ENCODE results near the gene ZSCAN25. TPM values are rescaled to one million over a fixed set of nuclear protein-coding genes. Genes with fewer than 3 reads are reported as not detected.

The ZSCAN25 gene
- total RNA-seq, 1 donor from 2014 or later, result 26.6 TPM

DNA sequence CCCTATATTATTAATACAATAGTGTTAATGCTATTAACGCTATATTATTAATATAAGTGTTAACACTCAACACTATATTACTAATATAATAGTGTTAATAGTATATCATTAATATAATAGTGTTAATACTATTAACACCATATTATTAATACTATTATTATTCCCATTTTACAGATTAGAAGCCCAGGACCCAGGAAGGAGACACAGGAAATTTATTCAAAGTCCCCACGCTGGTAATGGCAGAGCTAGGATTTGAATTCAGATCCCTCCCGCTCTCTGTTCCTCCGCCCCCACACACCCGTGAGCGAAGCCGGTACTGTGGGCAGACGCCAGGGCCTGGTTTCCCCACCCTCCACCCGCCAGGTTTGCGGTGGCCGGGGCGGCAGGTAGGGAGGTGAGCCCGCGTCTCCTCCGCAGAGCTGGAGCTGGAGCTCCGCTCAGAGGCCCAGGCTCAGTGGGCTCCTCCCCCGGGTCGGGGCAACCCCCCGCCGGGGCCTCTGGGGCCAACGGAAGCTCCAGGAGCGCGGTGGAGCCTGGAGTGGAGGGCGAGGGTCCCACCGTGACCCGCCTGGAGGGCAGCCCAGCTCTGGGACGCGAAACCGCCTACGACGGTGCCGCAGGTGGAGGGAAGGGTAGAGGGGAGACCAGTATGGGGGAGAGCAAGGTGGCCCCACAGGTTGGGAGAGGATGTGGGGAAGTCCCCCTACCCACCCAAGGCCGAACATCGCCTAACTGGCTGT is 18.8 kb upstream of the ZSCAN25 start, which contains the start of gene TMEM225B:
TMEM225B (plus strand) TSS at position 506 of the 740 bp plus-strand sequence. CDS start 6,122 bp downstream, outside the sequence.
- DNase-seq (ENCODE audit: low spot score in 2 of 2, unreplicated experiment in 2 of 2), result no peak
- TF ChIP-seq CTCF (IDR thresholded peaks at IDR 0.05; ENCODE audit: unreplicated experiment), result no peak
- no peaks in the 10 kb centered on the region for H3K36me3 Mint-ChIP-seq
- no peak within 1 kb of the TSS for H3K27ac Mint-ChIP-seq
- H3K27me3 Mint-ChIP-seq (ENCODE audit: low read depth), result no peaks in the 10 kb centered on the region
- no peaks in the 10 kb centered on the region for H3K4me1 Mint-ChIP-seq
- no peak within 1 kb of the TSS for H3K4me3 Mint-ChIP-seq
- no peaks in the 10 kb centered on the region for H3K9me3 Mint-ChIP-seq

DNA sequence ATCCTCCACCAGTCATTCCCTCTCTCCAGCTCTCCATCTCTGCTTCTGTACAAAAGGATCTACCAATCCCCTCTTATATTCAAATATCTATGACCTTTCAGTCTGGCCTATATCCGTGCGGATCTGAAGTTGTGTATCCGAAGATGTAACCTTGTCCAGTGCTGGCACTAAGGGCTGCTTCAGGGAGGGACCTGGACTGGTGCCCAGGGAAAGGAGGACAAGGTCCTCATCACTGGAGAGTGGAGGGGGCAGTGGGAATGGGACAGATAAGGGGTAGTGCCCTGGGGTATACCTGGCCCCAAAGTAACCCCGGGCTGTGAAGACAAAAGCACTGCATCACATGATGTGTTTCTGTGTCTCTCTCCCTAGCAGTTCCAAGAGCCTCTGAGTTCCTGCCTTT is 16.9 kb upstream of the ZSCAN25 start:
- H3K27me3 Mint-ChIP-seq (ENCODE audit: low read depth), result no peaks in the 10 kb centered on the region
- H3K4me3 Mint-ChIP-seq, result no peak overlapping the region
- no peak overlapping the region for H3K27ac Mint-ChIP-seq
- no peak for TF ChIP-seq CTCF (IDR thresholded peaks at IDR 0.05; ENCODE audit: unreplicated experiment)
- no peaks in the 10 kb centered on the region for H3K9me3 Mint-ChIP-seq
- no peaks in the 10 kb centered on the region for H3K36me3 Mint-ChIP-seq
- H3K4me1 Mint-ChIP-seq, result no peaks in the 10 kb centered on the region
- DNase-seq (ENCODE audit: low spot score in 2 of 2, unreplicated experiment in 2 of 2), result no peak

DNA sequence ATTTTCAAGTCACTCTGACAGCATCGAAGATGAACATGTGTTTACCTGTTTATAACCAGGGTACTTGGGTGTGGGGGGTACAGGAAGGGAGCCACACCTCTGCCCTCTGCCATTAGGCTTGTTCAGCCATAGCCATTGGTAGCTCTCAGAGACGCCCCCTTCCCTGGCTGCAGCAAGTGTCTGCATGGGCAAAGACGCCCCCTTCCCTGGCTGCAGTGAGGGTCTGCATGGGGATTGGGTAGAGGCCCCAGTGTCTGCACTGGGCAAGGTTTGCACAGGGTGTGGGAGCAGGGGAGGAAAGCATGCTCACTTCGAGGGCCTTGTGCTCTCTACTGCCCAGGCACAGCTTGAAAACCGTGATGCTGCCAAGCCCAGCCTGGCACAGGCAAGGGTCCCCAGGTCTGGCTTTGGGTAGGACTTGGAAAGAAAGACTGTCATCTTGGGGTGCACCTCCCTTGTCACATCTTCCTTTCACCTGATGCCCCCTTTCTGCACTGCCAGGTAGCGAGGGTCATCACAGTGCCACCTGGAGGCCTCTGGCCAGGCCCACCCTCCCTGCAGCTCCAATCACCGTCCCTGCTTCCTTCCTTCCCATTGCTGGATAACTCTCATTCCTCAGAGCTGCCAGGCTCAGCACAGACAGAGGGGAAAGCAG is 15.0 kb upstream of the ZSCAN25 start:
- no peak for DNase-seq (ENCODE audit: low spot score in 2 of 2, unreplicated experiment in 2 of 2)
- H3K27ac Mint-ChIP-seq, result no peak overlapping the region
- H3K4me3 Mint-ChIP-seq, result no peak overlapping the region
- no peaks in the 10 kb centered on the region for H3K27me3 Mint-ChIP-seq (ENCODE audit: low read depth)
- no peaks in the 10 kb centered on the region for H3K4me1 Mint-ChIP-seq
- no peaks in the 10 kb centered on the region for H3K36me3 Mint-ChIP-seq
- no peaks in the 10 kb centered on the region for H3K9me3 Mint-ChIP-seq
- TF ChIP-seq CTCF (IDR thresholded peaks at IDR 0.05; ENCODE audit: unreplicated experiment), result no peak

- Mint-ChIP-seq H3K27me3 (ENCODE audit: low read depth) (peaks cover 8% of the 10 kb centered on the region), H3K4me3 (no peak overlapping the region), H3K27ac (no peak overlapping the region), H3K4me1 (no peaks in the 10 kb centered on the region), H3K9me3 (no peaks in the 10 kb centered on the region), H3K36me3 (no peaks in the 10 kb centered on the region)
- no peak for DNase-seq (ENCODE audit: low spot score in 2 of 2, unreplicated experiment in 2 of 2)
- no peak for TF ChIP-seq CTCF (IDR thresholded peaks at IDR 0.05; ENCODE audit: unreplicated experiment)
Measured at GRCh38 chr7:99605527-99605926, 11.2 kb upstream of the ZSCAN25 start.

GRCh38 chr7:99606531-99606930 is 10.2 kb upstream of the ZSCAN25 start:
- Mint-ChIP-seq H3K4me3 (no peak overlapping the region), H3K27me3 (ENCODE audit: low read depth) (peaks cover 11% of the 10 kb centered on the region), H3K36me3 (no peaks in the 10 kb centered on the region), H3K27ac (no peak overlapping the region), H3K4me1 (no peaks in the 10 kb centered on the region), H3K9me3 (no peaks in the 10 kb centered on the region)
- no peak for TF ChIP-seq CTCF (IDR thresholded peaks at IDR 0.05; ENCODE audit: unreplicated experiment)
- no peak for DNase-seq (ENCODE audit: low spot score in 2 of 2, unreplicated experiment in 2 of 2)

Measured in mesothelial cell of epicardium (in vitro differentiated cells).